IMR-90 (cell line): ENCODE results near the gene NUP210. TPM values are rescaled to one million over a fixed set of nuclear protein-coding genes. Genes with fewer than 3 reads are reported as not detected.

ENCODE experiments used
- ATAC-seq: fragments of 200-7000 bp; cut with Tn5 transposase; 2 replicates; pipeline ENCODE4 v1.9.1; 2020; ENCODE audit warnings: low read depth, mild to moderate bottlenecking, moderate library complexity
- BruUV-seq: library from RNA; stranded (reverse); fragments of 400-500 nt; replicated peaks from 2 replicates; lab custom pipeline; 2021; lab: Mats Ljungman, UMichigan
- CTCF ChIA-PET: fragments of 300-600 bp; formaldehyde crosslinking; extraction: SDS; loops from one replicate; lab custom pipeline; 2021; ENCODE audit warnings: antibody characterized with exemption; lab: Yijun Ruan, JAX
- POLR2A ChIA-PET: fragments of 300-600 bp; sonication (Branson Sonifier 250); formaldehyde crosslinking; loops from one replicate; lab custom pipeline; 2022; ENCODE audit warnings: antibody characterized with exemption; ENCODE audit not compliant: unreplicated experiment; lab: Charles Lee
- DNase-seq: peaks from one replicate; pipeline ENCODE4 v3.0.0; 2013
- H2AFZ ChIP-seq: replicated peaks from 2 replicates; pipeline ENCODE3; 2013; ENCODE audit warnings: low read length, mild to moderate bottlenecking; ENCODE audit not compliant: poor library complexity
- H2AK5ac ChIP-seq: 2 replicates; pipeline ENCODE4 v1.6.1; 2013; ENCODE audit warnings: low read depth, low read length, inconsistent platforms
- H2AK9ac ChIP-seq: replicated peaks from 2 replicates; pipeline ENCODE3; 2013; ENCODE audit warnings: mild to moderate bottlenecking, low read depth, low read length, moderate library complexity; ENCODE audit not compliant: poor library complexity
- H2BK120ac ChIP-seq: 2 replicates; pipeline ENCODE4 v1.6.1; 2013; ENCODE audit warnings: low read depth, low read length, inconsistent platforms
- H2BK15ac ChIP-seq: 3 replicates; pipeline ENCODE4 v1.6.1; 2013; ENCODE audit warnings: low read depth, low read length, inconsistent platforms
- H2BK20ac ChIP-seq: 2 replicates; pipeline ENCODE4 v1.6.1; 2013; ENCODE audit warnings: low read depth, mild to moderate bottlenecking, inconsistent platforms, low read length, moderate library complexity
- H2BK5ac ChIP-seq: 2 replicates; pipeline ENCODE4 v1.6.1; 2013; ENCODE audit warnings: mild to moderate bottlenecking, low read depth, low read length, inconsistent platforms; ENCODE audit not compliant: poor library complexity, severe bottlenecking
- H3K14ac ChIP-seq: replicated peaks from 2 replicates; pipeline ENCODE4 v1.6.1; 2013; ENCODE audit warnings: low read depth, low read length, inconsistent platforms
- H3K18ac ChIP-seq: 2 replicates; pipeline ENCODE4 v1.6.1; 2013; ENCODE audit warnings: low read depth, low read length, control low read depth
- H3K23ac ChIP-seq: 2 replicates; pipeline ENCODE4 v1.6.1; 2013; ENCODE audit warnings: low read depth, low read length, inconsistent platforms
- H3K27ac ChIP-seq: 2 replicates; pipeline ENCODE4 v1.5.1; 2013; ENCODE audit warnings: mild to moderate bottlenecking, control low read depth, low read length; ENCODE audit not compliant: insufficient read depth
- H3K27me3 ChIP-seq: 2 replicates; pipeline ENCODE4 v1.6.1; 2013; ENCODE audit warnings: low read length; ENCODE audit not compliant: control insufficient read depth, insufficient read depth
- H3K36me3 ChIP-seq: 2 replicates; pipeline ENCODE4 v1.6.1; 2013; ENCODE audit warnings: low read length, mixed read lengths; ENCODE audit not compliant: control insufficient read depth, insufficient read depth
- H3K4ac ChIP-seq: 2 replicates; pipeline ENCODE4 v1.6.1; 2013; ENCODE audit warnings: low read depth, low read length, inconsistent platforms
- H3K4me1 ChIP-seq: 2 replicates; pipeline ENCODE4 v1.6.1; 2013; ENCODE audit warnings: low read length, mixed read lengths; ENCODE audit not compliant: control insufficient read depth, insufficient read depth
- H3K4me2 ChIP-seq: 2 replicates; pipeline ENCODE4 v1.6.1; 2013; ENCODE audit warnings: low read depth, mild to moderate bottlenecking, control low read depth, low read length, moderate library complexity
- H3K4me3 ChIP-seq: 2 replicates; pipeline ENCODE4 v1.5.1; 2013; ENCODE audit warnings: low read depth, mild to moderate bottlenecking, control low read depth, low read length, moderate library complexity; ENCODE audit not compliant: insufficient read depth
- H3K56ac ChIP-seq: 2 replicates; pipeline ENCODE4 v1.6.1; 2013; ENCODE audit warnings: low read length, inconsistent platforms; ENCODE audit not compliant: insufficient read depth; ENCODE audit errors: extremely low read depth
- H3K79me1 ChIP-seq, 2 experiments: 2 replicates each; pipeline ENCODE4 v1.6.1; 2013; ENCODE audit warnings: low read length in 2 of 2, inconsistent platforms in 1 of 2, low read depth in 1 of 2
- H3K9ac ChIP-seq: 2 replicates; pipeline ENCODE4 v1.6.1; 2013; ENCODE audit warnings: low read depth, low read length, control low read depth
- H3K9me1 ChIP-seq: 2 replicates; pipeline ENCODE4 v1.6.1; 2013; ENCODE audit warnings: low read length, inconsistent platforms; ENCODE audit not compliant: insufficient read depth
- H3K9me3 ChIP-seq: 2 replicates; pipeline ENCODE4 v1.6.1; 2013; ENCODE audit warnings: low read length; ENCODE audit not compliant: control insufficient read depth, insufficient read depth
- H4K20me1 ChIP-seq: 2 replicates; pipeline ENCODE4 v1.6.1; 2013; ENCODE audit warnings: low read length, inconsistent platforms; ENCODE audit not compliant: insufficient read depth
- H4K5ac ChIP-seq: 2 replicates; pipeline ENCODE4 v1.6.1; 2013; ENCODE audit warnings: mild to moderate bottlenecking, low read depth, low read length, control low read depth
- H4K8ac ChIP-seq, 2 experiments: 2 replicates each; pipeline ENCODE4 v1.6.1; 2013; ENCODE audit warnings: low read depth in 2 of 2, low read length in 2 of 2, control low read depth in 1 of 2, inconsistent platforms in 1 of 2
- H4K91ac ChIP-seq: 2 replicates; pipeline ENCODE4 v1.6.1; 2013; ENCODE audit warnings: low read depth, low read length, inconsistent platforms; ENCODE audit not compliant: insufficient read depth
- BHLHE40 ChIP-seq: fragments of 150-350 bp; IDR thresholded peaks from 2 replicates; pipeline ENCODE4 v1.6.1; 2016; ENCODE audit warnings: mild to moderate bottlenecking, low read depth, low read length
- CEBPB ChIP-seq: IDR thresholded peaks from 2 replicates; pipeline ENCODE4 v1.6.1; 2012; ENCODE audit warnings: low read depth, low read length, improper control_type of control experiment
- CHD1 ChIP-seq: IDR thresholded peaks from 2 replicates; pipeline ENCODE4 v1.6.1; 2012; ENCODE audit warnings: low read depth, low read length, improper control_type of control experiment
- ELK1 ChIP-seq: fragments of 150-350 bp; IDR thresholded peaks from 2 replicates; pipeline ENCODE4 v1.6.1; 2016; ENCODE audit warnings: low read depth, mild to moderate bottlenecking, low read length, moderate library complexity, borderline replicate concordance
- FOS ChIP-seq: fragments of 150-350 bp; IDR thresholded peaks from 2 replicates; pipeline ENCODE4 v1.6.1; 2016; ENCODE audit warnings: low read depth, low read length
- MAFK ChIP-seq: IDR thresholded peaks from 2 replicates; pipeline ENCODE4 v1.6.1; 2012; ENCODE audit warnings: low read depth, low read length, improper control_type of control experiment
- MAZ ChIP-seq: IDR thresholded peaks from 2 replicates; pipeline ENCODE4 v1.6.1; 2012; ENCODE audit warnings: low read depth, mild to moderate bottlenecking, low read length, improper control_type of control experiment, moderate library complexity, borderline replicate concordance
- MXI1 ChIP-seq: IDR thresholded peaks from 2 replicates; pipeline ENCODE4 v1.6.1; 2012; ENCODE audit warnings: low read depth, mild to moderate bottlenecking, low read length, moderate library complexity, borderline replicate concordance
- NFE2L2 ChIP-seq: fragments of 150-350 bp; IDR thresholded peaks from 2 replicates; pipeline ENCODE4 v1.6.1; 2016; ENCODE audit warnings: low read depth, mild to moderate bottlenecking, low read length
- POLR2A ChIP-seq: IDR thresholded peaks from 2 replicates; pipeline ENCODE4 v1.6.1; 2012; ENCODE audit warnings: mild to moderate bottlenecking, low read depth, low read length
- RAD21 ChIP-seq: IDR thresholded peaks from 2 replicates; pipeline ENCODE4 v1.6.1; 2012; ENCODE audit warnings: low read length, improper control_type of control experiment
- RCOR1 ChIP-seq: IDR thresholded peaks from 2 replicates; pipeline ENCODE4 v1.6.1; 2012; ENCODE audit warnings: mild to moderate bottlenecking, low read length, improper control_type of control experiment; ENCODE audit not compliant: insufficient replicate concordance
- RFX5 ChIP-seq: IDR thresholded peaks from 2 replicates; pipeline ENCODE4 v1.8.0; 2012; ENCODE audit warnings: low read depth, mild to moderate bottlenecking, low read length, moderate library complexity
- SMC3 ChIP-seq: fragments of 150-350 bp; IDR thresholded peaks from 2 replicates; pipeline ENCODE4 v1.6.1; 2016; ENCODE audit warnings: low read depth, mild to moderate bottlenecking, antibody characterized with exemption, low read length, moderate library complexity
- USF2 ChIP-seq: fragments of 150-350 bp; IDR thresholded peaks from 2 replicates; pipeline ENCODE4 v1.6.1; 2017; ENCODE audit warnings: mild to moderate bottlenecking, antibody characterized with exemption, low read length, low read depth
- WGBS, 2 experiments: methylation state at CpG; one replicate each; pipeline versions ENCODE4 v1.1.5 to v1.1.7; 2013; ENCODE audit warnings: missing lambda C conversion rate in 2 of 2; ENCODE audit not compliant: insufficient read length in 1 of 2; ENCODE audit errors: extremely low coverage in 2 of 2; 5-methylcytosine and 5-hydroxymethylcytosine counted together
- dilution Hi-C: fragments of 300-500 bp; cut with HindIII; formaldehyde crosslinking; loops from one replicate; pipeline ENCODE4 v1.14.3; 2018; ENCODE audit warnings: low sequenced_read_pairs; ENCODE audit not compliant: unreplicated experiment
- in situ Hi-C: fragments of 300-500 bp; cut with MboI; formaldehyde crosslinking; loops from 3 replicates; pipeline ENCODE4 v1.14.3; 2019; ENCODE audit warnings: low sequenced_read_pairs, inconsistent platforms, mixed read lengths
- intact Hi-C: fragments of 100-400 bp; cut with micrococcal nuclease; formaldehyde crosslinking; loops from 2 replicates; pipeline ENCODE4 v1.10.0; 2022
- polyA plus RNA-seq, 3 experiments: library from polyadenylated mRNA; depleted of rRNA; stranded (reverse); fragments of >200 nt; gene quantifications; 2 replicates each; pipeline ENCODE4 v1.2.3, GENCODE V29; 2012; ENCODE audit warnings: low replicate concordance in 1 of 3
- total RNA-seq: library from RNA; depleted of rRNA; stranded (reverse); fragments of >200 nt; gene quantifications from 2 replicates; pipeline ENCODE4 v1.2.3, GENCODE V29; 2012
- TF ChIP-seq, protein P1 (sequence below): conservative IDR thresholded peaks from 2 replicates; pipeline ENCODE4 v1.5.1; 2012; ENCODE audit warnings: mild to moderate bottlenecking, low read depth, low read length, improper control_type of control experiment

The NUP210 gene
- total and polyA plus RNA-seq, 2 of the 4 experiments (the other 2 are of a cell fraction) = under 0.01 to 0.03 TPM

GRCh38 chr3:13303410-13303809 is 116.7 kb downstream of the NUP210 start:
- Histone ChIP-seq H3K36me3 (no peaks in the 10 kb centered on the region), H3K4me1 (peaks cover 2% of the 10 kb centered on the region), H3K4me2 (no peak overlapping the region), H3K23ac (no peak overlapping the region), H3K9me3 (no peaks in the 10 kb centered on the region), H2BK120ac (no peak overlapping the region), H3K18ac (no peak overlapping the region), H3K27me3 (peaks cover 11% of the 10 kb centered on the region; the same call in 1 of the 2 replicates), H2BK15ac (no peak overlapping the region), H3K79me1 (no peaks in the 10 kb centered on the region), H3K56ac (no peak overlapping the region), H2BK20ac (no peak overlapping the region), H2BK5ac (no peak overlapping the region), H3K14ac (no peak overlapping the region), H4K20me1 (no peaks in the 10 kb centered on the region), H3K4ac (no peak overlapping the region), H3K27ac (no peak overlapping the region), H3K4me3 (no peak overlapping the region), H4K91ac (no peak overlapping the region), H4K8ac (no peak overlapping the region), H2AFZ (peak overlapping the region; percentile 63), H3K9me1 (no peaks in the 10 kb centered on the region), H4K5ac (no peak overlapping the region), H3K9ac (no peak overlapping the region), H2AK9ac (no peak overlapping the region), H2AK5ac (no peak overlapping the region)
- TF ChIP-seq SMC3 (no peak), RAD21 (no peak), CHD1 (no peak), MAFK (no peak), ELK1 (no peak), MXI1 (no peak), RFX5 (no peak), CEBPB (no peak), NFE2L2 (no peak), POLR2A (no peak), MAZ (no peak), USF2 (no peak), FOS (no peak), BHLHE40 (no peak), RCOR1 (no peak)
- TF ChIP-seq, protein P1, sequence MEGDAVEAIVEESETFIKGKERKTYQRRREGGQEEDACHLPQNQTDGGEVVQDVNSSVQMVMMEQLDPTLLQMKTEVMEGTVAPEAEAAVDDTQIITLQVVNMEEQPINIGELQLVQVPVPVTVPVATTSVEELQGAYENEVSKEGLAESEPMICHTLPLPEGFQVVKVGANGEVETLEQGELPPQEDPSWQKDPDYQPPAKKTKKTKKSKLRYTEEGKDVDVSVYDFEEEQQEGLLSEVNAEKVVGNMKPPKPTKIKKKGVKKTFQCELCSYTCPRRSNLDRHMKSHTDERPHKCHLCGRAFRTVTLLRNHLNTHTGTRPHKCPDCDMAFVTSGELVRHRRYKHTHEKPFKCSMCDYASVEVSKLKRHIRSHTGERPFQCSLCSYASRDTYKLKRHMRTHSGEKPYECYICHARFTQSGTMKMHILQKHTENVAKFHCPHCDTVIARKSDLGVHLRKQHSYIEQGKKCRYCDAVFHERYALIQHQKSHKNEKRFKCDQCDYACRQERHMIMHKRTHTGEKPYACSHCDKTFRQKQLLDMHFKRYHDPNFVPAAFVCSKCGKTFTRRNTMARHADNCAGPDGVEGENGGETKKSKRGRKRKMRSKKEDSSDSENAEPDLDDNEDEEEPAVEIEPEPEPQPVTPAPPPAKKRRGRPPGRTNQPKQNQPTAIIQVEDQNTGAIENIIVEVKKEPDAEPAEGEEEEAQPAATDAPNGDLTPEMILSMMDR = no peak
- BruUV-seq = no TSS peak
- 30% methylated on average over 2 of the region's 6 CpGs; no CpG with 5 or more reads in 1 of the 2 experiments for WGBS, 2 experiments
- DNase-seq (no peak), ATAC-seq (no peak)
- in situ Hi-C loops (no loop called here), dilution Hi-C loops (no loop called here), intact Hi-C loops (loop anchor here (10.0 kb wide), 1 partner anchor 151 kb away; no protein-coding TSS in a partner anchor)
- POLR2A ChIA-PET = no interaction called here
- CTCF ChIA-PET = no interaction called here
